ENCODE measurements around the gene CAMSAP1.

Gene CAMSAP1

DNA sequence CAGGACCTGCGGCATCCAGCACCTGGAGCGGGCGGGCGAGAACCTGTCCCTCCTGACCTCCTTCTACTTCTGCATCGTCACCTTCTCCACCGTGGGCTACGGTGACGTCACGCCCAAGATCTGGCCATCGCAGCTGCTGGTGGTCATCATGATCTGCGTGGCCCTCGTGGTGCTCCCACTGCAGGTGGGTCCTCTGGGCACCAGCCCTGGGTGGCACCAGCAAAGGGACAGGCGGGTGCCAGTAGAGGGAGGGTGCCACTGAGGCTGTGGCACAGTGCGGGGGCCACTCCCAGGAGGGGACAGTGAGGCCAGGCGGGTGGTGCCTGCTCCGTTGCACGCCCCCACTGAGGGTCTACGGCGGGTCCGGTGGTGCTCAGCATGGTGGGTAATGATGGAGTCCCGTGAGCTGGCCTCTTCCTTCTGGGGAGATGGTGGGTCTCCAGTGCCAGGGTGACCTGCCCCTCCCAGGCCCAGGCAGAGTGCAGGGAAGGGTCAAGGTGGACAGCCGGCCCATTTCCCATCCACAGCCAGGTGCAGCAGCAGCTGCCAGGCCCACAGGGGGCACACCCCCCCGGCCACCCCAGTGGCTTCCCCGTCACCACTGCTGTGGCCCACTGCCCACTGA, 147.6 kb downstream of the CAMSAP1 start:
- no peak for DNase-seq (ENCODE audit: low read depth)
- H3K4me3 ChIP-seq (ENCODE audit: low read depth, low read length): no peak overlapping the region
- TF ChIP-seq, protein P1, sequence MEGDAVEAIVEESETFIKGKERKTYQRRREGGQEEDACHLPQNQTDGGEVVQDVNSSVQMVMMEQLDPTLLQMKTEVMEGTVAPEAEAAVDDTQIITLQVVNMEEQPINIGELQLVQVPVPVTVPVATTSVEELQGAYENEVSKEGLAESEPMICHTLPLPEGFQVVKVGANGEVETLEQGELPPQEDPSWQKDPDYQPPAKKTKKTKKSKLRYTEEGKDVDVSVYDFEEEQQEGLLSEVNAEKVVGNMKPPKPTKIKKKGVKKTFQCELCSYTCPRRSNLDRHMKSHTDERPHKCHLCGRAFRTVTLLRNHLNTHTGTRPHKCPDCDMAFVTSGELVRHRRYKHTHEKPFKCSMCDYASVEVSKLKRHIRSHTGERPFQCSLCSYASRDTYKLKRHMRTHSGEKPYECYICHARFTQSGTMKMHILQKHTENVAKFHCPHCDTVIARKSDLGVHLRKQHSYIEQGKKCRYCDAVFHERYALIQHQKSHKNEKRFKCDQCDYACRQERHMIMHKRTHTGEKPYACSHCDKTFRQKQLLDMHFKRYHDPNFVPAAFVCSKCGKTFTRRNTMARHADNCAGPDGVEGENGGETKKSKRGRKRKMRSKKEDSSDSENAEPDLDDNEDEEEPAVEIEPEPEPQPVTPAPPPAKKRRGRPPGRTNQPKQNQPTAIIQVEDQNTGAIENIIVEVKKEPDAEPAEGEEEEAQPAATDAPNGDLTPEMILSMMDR (conservative IDR thresholded peaks at IDR 0.05; ENCODE audit: low read depth, low read length): no peak

GRCh38 chr9:135758870-135759269, 148.5 kb downstream of the CAMSAP1 start:
- DNase-seq (ENCODE audit: low read depth): no peak
- TF ChIP-seq, protein P1 (conservative IDR thresholded peaks at IDR 0.05; ENCODE audit: low read depth, low read length): no peak
- H3K4me3 ChIP-seq (ENCODE audit: low read depth, low read length): no peak overlapping the region
